GM04503 (cell line): ENCODE measurements around the gene ANKZF1.
"Not testable (repeated sequence)": the region's sequence is repeated elsewhere in the genome, so short reads cannot be mapped to it uniquely, and the experiment has no call there.

Experiments used
- DNase-seq: peaks from one replicate; pipeline ENCODE4 v3.0.0-alpha.2; 2012; ENCODE audit warnings: low read depth

ANKZF1 gene

GRCh38 chr2:219254590-219255201 is 25.1 kb downstream of the ANKZF1 start:
- no peak for DNase-seq

- DNase-seq, result not testable (repeated sequence)
Measured at GRCh38 chr2:219258942-219259341, 29.3 kb downstream of the ANKZF1 start.

- no peak for DNase-seq
Measured at GRCh38 chr2:219261024-219261855, 31.6 kb downstream of the ANKZF1 start.

GRCh38 chr2:219266232-219266631 is 36.6 kb downstream of the ANKZF1 start:
- DNase-seq, result no peak

- DNase-seq, result no peak
Measured at GRCh38 chr2:219266886-219267285, 37.3 kb downstream of the ANKZF1 start.

- DNase-seq, result no peak
Measured at GRCh38 chr2:219268294-219268693, 38.7 kb downstream of the ANKZF1 start.

- no peak for DNase-seq
Measured at GRCh38 chr2:219269362-219270054, 39.9 kb downstream of the ANKZF1 start.

- DNase-seq, result no peak
Measured at GRCh38 chr2:219270055-219270372, 40.4 kb downstream of the ANKZF1 start.

- DNase-seq, result no peak
Measured at GRCh38 chr2:219271021-219271420, 41.4 kb downstream of the ANKZF1 start.

- DNase-seq, result no peak
Measured at GRCh38 chr2:219272356-219272755, 42.8 kb downstream of the ANKZF1 start.

GRCh38 chr2:219272995-219273394 is 43.4 kb downstream of the ANKZF1 start:
- DNase-seq, result no peak

GRCh38 chr2:219273937-219274336 is 44.3 kb downstream of the ANKZF1 start:
- no peak for DNase-seq

GRCh38 chr2:219274361-219274921 is 44.8 kb downstream of the ANKZF1 start:
- DNase-seq, result peak; percentile 77

- DNase-seq, result no peak
Measured at GRCh38 chr2:219277703-219278654, 48.4 kb downstream of the ANKZF1 start.

- no peak for DNase-seq
Measured at GRCh38 chr2:219278655-219279150, 49.1 kb downstream of the ANKZF1 start.

GRCh38 chr2:219279151-219279915 is 49.7 kb downstream of the ANKZF1 start, which contains the start of gene DNAJB2:
DNAJB2 (plus strand) TSS chr2:219279366; CDS start chr2:219279834, 468 bp downstream.
- DNase-seq, result peak; percentile 89

- DNase-seq, result no peak
Measured at GRCh38 chr2:219279916-219280516, 50.4 kb downstream of the ANKZF1 start.

GRCh38 chr2:219280651-219281050 is 51.0 kb downstream of the ANKZF1 start:
- no peak for DNase-seq

- no peak for DNase-seq
Measured at GRCh38 chr2:219281588-219281987, 52.0 kb downstream of the ANKZF1 start.

GRCh38 chr2:219282375-219282774 is 52.8 kb downstream of the ANKZF1 start:
- no peak for DNase-seq
